Mesenchymal stem cell (in vitro differentiated cells and primary cell): ENCODE data around the gene SLC2A6.

Experiments used
- DNase-seq: peaks from one replicate; pipeline ENCODE4 v3.0.0-alpha.2; 2013
- H2AFZ ChIP-seq: one replicate; pipeline ENCODE4 v1.6.1; 2013; ENCODE audit warnings: low read depth, mild to moderate bottlenecking, control low read depth, inconsistent platforms, low read length, moderate library complexity
- H2AK5ac ChIP-seq: 2 replicates; pipeline ENCODE4 v1.6.1; 2013; ENCODE audit warnings: low read length, moderate library complexity, mild to moderate bottlenecking, inconsistent platforms; ENCODE audit not compliant: severe bottlenecking
- H2BK120ac ChIP-seq: one replicate; pipeline ENCODE4 v1.6.1; 2013; ENCODE audit warnings: low read depth, mild to moderate bottlenecking, inconsistent platforms, low read length, moderate library complexity
- H2BK12ac ChIP-seq, 2 experiments: one replicate each; pipeline ENCODE4 v1.6.1; 2013; ENCODE audit warnings: inconsistent platforms in 2 of 2, low read length in 2 of 2, mild to moderate bottlenecking in 2 of 2, moderate library complexity in 2 of 2, control low read depth in 1 of 2
- H2BK15ac ChIP-seq: one replicate; pipeline ENCODE4 v1.6.1; 2013; ENCODE audit warnings: mild to moderate bottlenecking, low read depth, inconsistent platforms; ENCODE audit not compliant: poor library complexity, severe bottlenecking
- H2BK5ac ChIP-seq: 2 replicates; pipeline ENCODE4 v1.6.1; 2013; ENCODE audit warnings: low read depth, mild to moderate bottlenecking, low read length, control low read depth, inconsistent platforms; ENCODE audit not compliant: poor library complexity, severe bottlenecking
- H3K14ac ChIP-seq, 2 experiments: one replicate each; pipeline ENCODE4 v1.6.1; 2013; ENCODE audit warnings: inconsistent platforms in 2 of 2, low read length in 2 of 2, control low read depth in 1 of 2, mild to moderate bottlenecking in 1 of 2, moderate library complexity in 1 of 2
- H3K18ac ChIP-seq, 2 experiments: one replicate each; pipeline ENCODE4 v1.6.1; 2013; ENCODE audit warnings: inconsistent platforms in 2 of 2, low read length in 2 of 2, control low read depth in 1 of 2, low read depth in 1 of 2, mild to moderate bottlenecking in 1 of 2
- H3K23ac ChIP-seq, 2 experiments: one replicate each; pipeline ENCODE4 v1.6.1; 2013; ENCODE audit warnings: inconsistent platforms in 2 of 2, low read length in 2 of 2, mild to moderate bottlenecking in 2 of 2, moderate library complexity in 2 of 2, control low read depth in 1 of 2
- H3K27ac ChIP-seq: 2 replicates; pipeline ENCODE4 v1.5.1; 2013; ENCODE audit warnings: mild to moderate bottlenecking, moderate library complexity, low read length, control low read depth, inconsistent platforms; ENCODE audit not compliant: poor library complexity, severe bottlenecking
- H3K27me3 ChIP-seq, 2 experiments: 2 replicates each; pipeline versions ENCODE4 v1.6.1 to v1.7.0; 2013; ENCODE audit warnings: low read length in 2 of 2, mild to moderate bottlenecking in 2 of 2, moderate library complexity in 2 of 2, control low read depth in 1 of 2, inconsistent platforms in 1 of 2; ENCODE audit not compliant: control insufficient read depth in 1 of 2, insufficient read depth in 1 of 2
- H3K36me3 ChIP-seq, 2 experiments: 2 replicates each; pipeline versions ENCODE4 v1.6.1 to v1.7.0; 2013; ENCODE audit warnings: low read length in 2 of 2, control low read depth in 1 of 2, inconsistent platforms in 1 of 2, low read depth in 1 of 2, mild to moderate bottlenecking in 1 of 2; ENCODE audit not compliant: insufficient read depth in 2 of 2, control insufficient read depth in 1 of 2
- H3K4ac ChIP-seq, 2 experiments: one replicate each; pipeline ENCODE4 v1.6.1; 2013; ENCODE audit warnings: inconsistent platforms in 2 of 2, low read length in 2 of 2, mild to moderate bottlenecking in 2 of 2, moderate library complexity in 2 of 2, control low read depth in 1 of 2, low read depth in 1 of 2
- H3K4me1 ChIP-seq: 2 replicates; pipeline ENCODE4 v1.6.1; 2013; ENCODE audit warnings: low read depth, low read length, control low read depth; ENCODE audit not compliant: control insufficient read depth, insufficient read depth
- H3K4me2 ChIP-seq: 2 replicates; pipeline ENCODE4 v1.6.1; 2013; ENCODE audit warnings: low read length, mild to moderate bottlenecking, inconsistent platforms; ENCODE audit not compliant: poor library complexity, severe bottlenecking
- H3K4me3 ChIP-seq, 2 experiments: 2 replicates each; pipeline versions ENCODE4 v1.5.1 to v1.7.0; 2013; ENCODE audit warnings: low read length in 2 of 2, mild to moderate bottlenecking in 2 of 2, control low read depth in 1 of 2, low read depth in 1 of 2; ENCODE audit not compliant: insufficient read depth in 1 of 2
- H3K79me1 ChIP-seq: replicated peaks from 2 replicates; pipeline ENCODE4 v1.6.1; 2013; ENCODE audit warnings: mild to moderate bottlenecking, control low read depth, low read length, inconsistent platforms; ENCODE audit not compliant: poor library complexity, severe bottlenecking
- H3K9ac ChIP-seq: 2 replicates; pipeline ENCODE4 v1.7.0; 2013; ENCODE audit warnings: mild to moderate bottlenecking, low read length, moderate library complexity
- H3K9me3 ChIP-seq: 2 replicates; pipeline ENCODE4 v1.7.0; 2013; ENCODE audit warnings: mild to moderate bottlenecking, low read length; ENCODE audit not compliant: control insufficient read depth
- H4K8ac ChIP-seq: one replicate; pipeline ENCODE4 v1.6.1; 2013; ENCODE audit warnings: inconsistent platforms, mild to moderate bottlenecking, low read length, moderate library complexity
- H4K91ac ChIP-seq: one replicate; pipeline ENCODE4 v1.6.1; 2013; ENCODE audit warnings: mild to moderate bottlenecking, low read length, inconsistent platforms
- WGBS: methylation state at CpG from one replicate; pipeline ENCODE4 v1.1.7; 2013; ENCODE audit warnings: mixed read lengths; 5-methylcytosine and 5-hydroxymethylcytosine counted together

Gene SLC2A6

DNA sequence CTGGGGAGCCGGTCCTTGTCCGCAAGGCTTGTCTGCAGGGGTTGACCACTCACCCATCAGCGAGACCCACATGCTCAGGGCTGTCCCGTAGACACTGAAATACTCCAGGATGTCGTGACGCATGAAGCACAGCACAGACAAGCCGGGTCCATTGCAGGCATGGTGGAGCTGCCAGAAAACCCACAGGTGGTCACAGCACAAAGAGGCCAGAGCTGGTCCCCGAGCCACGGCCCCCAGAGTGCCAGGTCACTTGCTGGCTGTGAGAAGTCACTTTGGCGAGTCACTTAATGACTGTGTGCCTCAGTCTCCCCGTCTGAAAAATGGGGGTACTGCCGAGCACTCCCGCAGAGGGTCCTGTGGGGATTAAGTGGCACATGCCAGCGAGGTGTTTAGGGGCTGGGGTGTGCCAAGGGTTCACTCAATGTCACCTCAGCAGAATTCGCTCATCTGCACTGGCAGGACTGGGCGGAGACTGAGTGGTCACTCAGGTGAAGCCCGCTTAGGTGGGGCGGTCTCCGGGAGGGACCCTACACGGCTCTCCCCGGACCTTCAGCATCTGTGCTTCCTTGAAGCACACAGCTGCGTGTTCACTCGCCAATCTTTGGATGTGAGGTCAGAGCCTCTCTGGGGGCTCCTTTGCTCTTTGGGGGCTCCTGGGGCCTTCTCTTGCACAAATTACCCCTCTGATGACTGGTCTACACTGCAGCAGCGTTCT is 41.4 kb upstream of the SLC2A6 start:
- H3K9ac ChIP-seq: no peak overlapping the region
- H3K27ac ChIP-seq: no peak overlapping the region
- H3K23ac ChIP-seq: no peak overlapping the region
- H4K91ac ChIP-seq: no peak overlapping the region
- no peak overlapping the region for H3K4me3 ChIP-seq
- 92% methylated on average over 24 of the region's 24 CpGs for WGBS
- no peak overlapping the region for H2BK5ac ChIP-seq
- no peak for DNase-seq
- H3K14ac ChIP-seq: no peak overlapping the region
- no peaks in the 10 kb centered on the region for H3K36me3 ChIP-seq
- no peak overlapping the region for H3K4ac ChIP-seq
- H2AFZ ChIP-seq: no peak overlapping the region
- peaks cover 52 to 64% of the 10 kb centered on the region in 2 experiments for H3K27me3 ChIP-seq
- no peak overlapping the region for H2AK5ac ChIP-seq
- no peak overlapping the region for H4K8ac ChIP-seq
- H3K4me2 ChIP-seq: no peak overlapping the region
- no peak overlapping the region for H3K18ac ChIP-seq
- peaks cover 2% of the 10 kb centered on the region for H3K4me1 ChIP-seq
- H2BK12ac ChIP-seq: no peak overlapping the region
- H3K9me3 ChIP-seq: no peaks in the 10 kb centered on the region
- H2BK15ac ChIP-seq: no peak overlapping the region
- H2BK120ac ChIP-seq: no peak overlapping the region
- no peaks in the 10 kb centered on the region for H3K79me1 ChIP-seq

DNA sequence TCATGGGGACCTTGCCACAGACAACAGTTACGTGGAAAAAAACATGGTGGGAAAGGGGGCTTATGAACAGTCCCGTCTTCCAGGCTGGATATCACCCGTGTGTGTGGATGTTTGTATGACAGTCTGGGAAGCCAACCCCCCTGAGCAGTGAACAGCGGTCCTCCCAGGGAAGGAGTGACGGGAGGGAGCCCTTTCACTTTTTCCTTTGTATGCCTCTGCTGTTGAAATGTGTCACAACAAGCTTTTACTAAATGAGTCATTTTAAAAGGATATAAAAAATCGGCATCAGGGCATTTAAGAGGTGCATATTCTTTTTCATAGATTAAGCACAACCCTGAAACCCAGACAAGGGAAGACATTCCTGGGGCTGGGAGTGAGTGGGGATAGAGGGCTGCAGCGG is 40.8 kb upstream of the SLC2A6 start:
- H3K23ac ChIP-seq: no peak overlapping the region
- H3K14ac ChIP-seq: no peak overlapping the region
- no peak overlapping the region for H2BK12ac ChIP-seq
- H4K91ac ChIP-seq: no peak overlapping the region
- H3K9me3 ChIP-seq: no peaks in the 10 kb centered on the region
- no peak overlapping the region for H3K4ac ChIP-seq
- no peak overlapping the region for H3K4me2 ChIP-seq
- H3K4me1 ChIP-seq: peaks cover 2% of the 10 kb centered on the region
- no peak overlapping the region for H2BK5ac ChIP-seq
- WGBS: 82% methylated on average over 7 of the region's 7 CpGs
- H3K9ac ChIP-seq: no peak overlapping the region
- H4K8ac ChIP-seq: no peak overlapping the region
- H3K4me3 ChIP-seq: no peak overlapping the region
- H3K79me1 ChIP-seq: no peaks in the 10 kb centered on the region
- no peak overlapping the region for H2AFZ ChIP-seq
- no peak overlapping the region for H3K27ac ChIP-seq
- no peak overlapping the region for H3K18ac ChIP-seq
- H2BK15ac ChIP-seq: no peak overlapping the region
- H3K36me3 ChIP-seq: no peaks in the 10 kb centered on the region
- DNase-seq: no peak
- H2AK5ac ChIP-seq: no peak overlapping the region
- no peak overlapping the region for H2BK120ac ChIP-seq
- peaks cover 54 to 69% of the 10 kb centered on the region in 2 experiments for H3K27me3 ChIP-seq

DNA sequence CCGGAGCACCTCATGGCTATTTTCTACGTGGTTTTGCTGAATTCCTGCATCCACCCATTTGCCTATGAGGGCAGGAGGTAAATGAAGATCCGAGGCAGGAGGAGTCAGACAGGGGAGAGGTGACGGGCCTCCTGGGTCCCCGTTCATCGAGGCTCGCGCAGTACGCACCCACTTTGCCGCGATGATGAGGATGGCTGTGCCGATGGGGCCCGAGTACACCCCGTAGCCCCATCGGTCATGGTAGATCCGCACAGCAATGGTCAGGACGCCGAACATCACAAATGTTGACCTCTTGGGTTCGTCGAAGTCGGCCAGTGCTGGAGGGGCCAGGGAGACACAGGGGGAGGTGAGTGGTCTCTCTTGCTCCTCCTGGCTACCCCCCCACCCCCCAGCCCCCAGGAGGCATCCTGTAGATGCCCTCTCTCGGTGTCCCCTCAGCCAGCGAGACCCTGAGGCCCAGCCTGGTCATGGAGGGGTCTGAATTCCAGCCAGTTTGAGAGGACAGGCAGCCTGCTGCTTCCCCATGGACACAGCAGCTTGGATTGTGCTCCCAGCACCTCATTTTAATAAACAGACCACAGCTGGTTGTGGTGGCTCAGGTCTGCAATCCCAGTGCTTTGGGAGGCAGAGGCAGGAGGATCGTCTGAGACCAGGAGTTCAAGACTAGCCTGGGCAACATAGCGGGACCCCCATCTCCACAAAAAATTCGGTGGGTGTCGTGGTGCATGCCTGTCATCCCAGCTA is 40.0 kb upstream of the SLC2A6 start:
- Histone ChIP-seq H3K4me2 (no peak overlapping the region), H4K8ac (no peak overlapping the region), H3K27me3 (peaks cover 50 to 67% of the 10 kb centered on the region in 2 experiments), H2AK5ac (no peak overlapping the region), H3K4ac (no peak overlapping the region), H3K27ac (no peak overlapping the region), H3K14ac (no peak overlapping the region), H3K79me1 (no peaks in the 10 kb centered on the region), H2BK15ac (no peak overlapping the region), H2BK12ac (no peak overlapping the region), H3K36me3 (no peaks in the 10 kb centered on the region), H3K23ac (no peak overlapping the region), H2BK5ac (no peak overlapping the region), H2BK120ac (no peak overlapping the region), H3K4me1 (peaks cover 2% of the 10 kb centered on the region), H3K9ac (no peak overlapping the region), H3K18ac (no peak overlapping the region), H2AFZ (no peak overlapping the region), H3K4me3 (no peak overlapping the region), H4K91ac (no peak overlapping the region), H3K9me3 (no peaks in the 10 kb centered on the region)
- DNase-seq: no peak
- 91% methylated on average over 25 of the region's 27 CpGs for WGBS

DNA sequence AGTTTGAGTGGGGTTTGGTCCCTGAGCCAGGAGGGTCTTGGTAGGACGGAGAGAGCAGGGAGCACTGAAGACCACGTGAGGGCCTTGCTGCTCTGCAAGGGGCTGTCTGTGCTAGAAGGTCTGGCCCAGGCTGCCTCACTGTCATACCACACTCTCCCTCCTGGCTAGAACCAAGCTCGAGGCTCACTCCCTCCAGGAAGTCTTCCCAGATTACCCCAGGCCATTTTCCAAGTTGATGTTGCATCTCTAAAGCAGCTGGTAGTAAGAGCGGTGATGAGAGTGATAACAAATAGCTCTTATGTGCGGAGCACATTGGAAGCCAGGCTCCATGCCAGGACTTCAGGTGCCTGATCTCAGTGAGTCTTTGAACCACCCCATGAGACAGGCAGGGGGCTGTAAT is 39.3 kb upstream of the SLC2A6 start:
- H3K4me3 ChIP-seq: no peak overlapping the region
- H3K9me3 ChIP-seq: no peaks in the 10 kb centered on the region
- H2BK12ac ChIP-seq: no peak overlapping the region
- H2AFZ ChIP-seq: no peak overlapping the region
- no peaks in the 10 kb centered on the region for H3K79me1 ChIP-seq
- no peak overlapping the region for H3K4me2 ChIP-seq
- no peaks in the 10 kb centered on the region for H3K36me3 ChIP-seq
- H3K27ac ChIP-seq: no peak overlapping the region
- H2AK5ac ChIP-seq: no peak overlapping the region
- H2BK5ac ChIP-seq: no peak overlapping the region
- no peak overlapping the region for H4K8ac ChIP-seq
- H3K27me3 ChIP-seq: peaks cover 47 to 66% of the 10 kb centered on the region in 2 experiments
- 99% methylated on average over 3 of the region's 5 CpGs for WGBS
- H3K14ac ChIP-seq: no peak overlapping the region
- no peak overlapping the region for H2BK120ac ChIP-seq
- H3K23ac ChIP-seq: no peak overlapping the region
- no peak overlapping the region for H3K9ac ChIP-seq
- no peak overlapping the region for H3K4ac ChIP-seq
- H2BK15ac ChIP-seq: no peak overlapping the region
- no peak for DNase-seq
- H3K4me1 ChIP-seq: peaks cover 2% of the 10 kb centered on the region
- no peak overlapping the region for H4K91ac ChIP-seq
- no peak overlapping the region for H3K18ac ChIP-seq
